GOT3 (cell line): ENCODE measurements around the gene RXRA.

Source experiments
- DNase-seq: peaks from one replicate; lab custom pipeline; 2025; ENCODE audit warnings: mixed read lengths; lab: John Stamatoyannopoulos, UW

The RXRA gene

DNA sequence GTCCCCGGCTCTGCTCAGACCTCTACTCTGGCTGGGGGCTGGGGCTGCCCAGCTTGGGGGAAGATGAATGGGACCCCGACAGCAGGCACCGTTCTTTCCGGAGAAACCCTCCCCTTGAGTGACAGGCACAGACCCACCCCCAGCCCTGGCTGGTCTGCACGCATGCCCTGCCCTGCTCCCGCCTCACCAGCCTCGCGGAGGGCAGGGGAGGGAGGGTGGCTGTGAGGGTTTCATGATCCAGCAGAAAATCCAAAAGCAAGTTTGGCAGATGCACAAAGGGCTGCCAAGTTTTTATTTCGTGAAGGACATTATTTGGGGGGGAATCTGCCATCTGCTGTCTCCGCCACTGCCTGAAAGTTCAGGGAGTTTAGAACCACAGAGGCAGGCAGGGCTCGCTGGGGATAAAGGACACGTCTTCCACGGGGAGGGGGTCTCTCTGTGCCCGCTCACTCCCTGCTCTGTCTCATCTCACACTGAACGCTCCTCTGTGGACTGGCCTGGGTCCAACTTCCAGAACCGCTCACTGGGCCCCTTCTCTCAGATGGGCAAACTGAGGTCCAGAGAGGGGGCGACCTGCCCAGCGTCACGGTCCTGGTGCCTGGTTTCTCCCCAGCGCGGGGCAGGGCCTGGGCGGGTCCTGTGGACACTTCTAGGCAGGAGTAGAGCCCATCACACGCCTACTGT is 92.9 kb downstream of the RXRA start:
- no peak for DNase-seq

GRCh38 chr9:134419684-134420076 is 93.4 kb downstream of the RXRA start:
- no peak for DNase-seq

GRCh38 chr9:134420281-134420845 is 94.1 kb downstream of the RXRA start:
- DNase-seq = no peak

DNA sequence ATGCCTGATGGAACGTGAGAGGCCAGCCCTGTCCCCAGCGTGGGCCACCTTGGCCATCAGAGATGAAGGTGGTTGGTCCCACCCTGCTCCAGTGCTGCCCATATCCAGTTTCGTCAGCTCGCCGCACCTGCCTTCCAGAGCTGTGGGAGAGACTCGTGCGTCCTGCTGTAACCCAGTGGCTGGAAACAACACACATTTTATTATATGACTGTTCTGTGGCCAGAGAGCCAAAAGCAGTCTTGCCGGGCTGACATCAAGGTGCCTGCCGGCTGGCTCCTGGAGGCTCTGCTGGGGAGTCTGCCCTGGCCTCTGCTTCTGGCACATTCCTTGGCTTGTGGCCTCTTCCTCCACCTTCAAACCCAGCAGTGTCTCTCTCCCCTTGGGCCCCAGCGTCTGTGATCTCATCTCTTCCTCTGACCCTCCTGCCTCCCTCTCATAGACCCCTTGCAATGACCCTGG is 94.7 kb downstream of the RXRA start:
- no peak for DNase-seq

GRCh38 chr9:134421888-134422287 is 95.6 kb downstream of the RXRA start:
- DNase-seq = no peak

- DNase-seq = no peak
These were observed 96.2 kb downstream of the RXRA start for GRCh38 chr9:134422301-134423090.

- DNase-seq = no peak
These were observed 96.9 kb downstream of the RXRA start for GRCh38 chr9:134423166-134423565.

DNA sequence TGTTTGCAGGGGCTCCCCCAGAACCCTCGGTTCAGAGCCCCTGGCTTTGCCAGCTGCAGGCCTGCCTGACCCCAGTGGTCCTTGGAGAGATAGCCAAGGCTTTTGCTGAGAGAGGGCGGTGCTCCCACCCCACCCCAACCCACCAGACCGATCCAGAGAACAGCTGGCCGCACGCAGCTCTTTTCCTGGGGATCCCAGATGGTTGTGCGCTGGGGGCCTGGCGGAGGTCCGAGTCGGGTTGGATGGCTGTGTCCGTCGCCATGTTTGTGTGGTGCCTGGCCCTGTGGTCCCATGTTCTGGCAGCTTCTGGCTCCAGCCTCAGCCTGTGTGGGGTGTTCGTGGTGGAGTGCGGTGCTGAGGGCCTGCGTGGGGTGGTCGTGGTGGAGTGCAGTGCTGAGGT is 97.5 kb downstream of the RXRA start:
- no peak for DNase-seq

DNA sequence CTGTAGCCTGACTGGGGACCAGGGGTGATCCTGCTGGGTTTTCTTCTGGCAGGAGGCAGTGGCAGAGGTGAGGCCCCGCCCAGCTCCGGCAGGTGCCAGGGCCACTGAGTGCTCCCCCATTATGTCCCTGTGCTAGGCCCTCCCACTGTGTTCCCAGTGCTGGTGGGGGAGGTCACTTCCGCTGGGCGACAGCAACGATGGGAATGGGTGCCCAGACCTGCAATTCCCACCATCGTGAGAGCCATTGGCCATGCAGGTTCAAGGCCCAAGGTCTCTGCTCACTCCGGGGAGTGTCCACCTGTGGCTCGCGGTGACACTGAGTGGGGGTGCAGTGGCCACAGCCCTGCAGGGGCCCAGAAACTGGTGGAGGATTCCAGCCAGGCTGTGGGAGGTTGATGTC is 98.6 kb downstream of the RXRA start:
- no peak for DNase-seq

GRCh38 chr9:134425401-134425800 is 99.1 kb downstream of the RXRA start:
- no peak for DNase-seq

DNA sequence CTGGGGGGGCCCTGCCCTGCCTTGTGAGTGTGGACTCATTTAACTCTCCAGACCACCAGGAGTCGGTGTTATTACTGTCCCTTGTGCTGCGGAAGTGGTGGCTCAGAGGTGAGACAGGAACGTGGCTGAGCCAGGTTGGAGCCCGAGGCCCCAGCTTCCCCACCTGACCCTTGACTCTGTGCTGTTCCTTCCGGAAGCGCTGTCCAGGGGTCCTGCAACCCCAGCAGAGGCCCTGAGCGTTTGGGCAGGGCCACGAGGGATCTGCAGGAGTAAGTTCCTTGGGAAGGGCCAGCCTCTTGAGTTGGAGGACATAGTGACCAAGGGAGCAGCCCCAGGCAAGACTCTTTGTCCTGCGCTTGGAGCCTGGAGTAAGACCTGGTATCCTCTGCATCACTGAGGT is 99.6 kb downstream of the RXRA start:
- no peak for DNase-seq

- no peak for DNase-seq
These were observed 100.2 kb downstream of the RXRA start for GRCh38 chr9:134426436-134426835.

DNA sequence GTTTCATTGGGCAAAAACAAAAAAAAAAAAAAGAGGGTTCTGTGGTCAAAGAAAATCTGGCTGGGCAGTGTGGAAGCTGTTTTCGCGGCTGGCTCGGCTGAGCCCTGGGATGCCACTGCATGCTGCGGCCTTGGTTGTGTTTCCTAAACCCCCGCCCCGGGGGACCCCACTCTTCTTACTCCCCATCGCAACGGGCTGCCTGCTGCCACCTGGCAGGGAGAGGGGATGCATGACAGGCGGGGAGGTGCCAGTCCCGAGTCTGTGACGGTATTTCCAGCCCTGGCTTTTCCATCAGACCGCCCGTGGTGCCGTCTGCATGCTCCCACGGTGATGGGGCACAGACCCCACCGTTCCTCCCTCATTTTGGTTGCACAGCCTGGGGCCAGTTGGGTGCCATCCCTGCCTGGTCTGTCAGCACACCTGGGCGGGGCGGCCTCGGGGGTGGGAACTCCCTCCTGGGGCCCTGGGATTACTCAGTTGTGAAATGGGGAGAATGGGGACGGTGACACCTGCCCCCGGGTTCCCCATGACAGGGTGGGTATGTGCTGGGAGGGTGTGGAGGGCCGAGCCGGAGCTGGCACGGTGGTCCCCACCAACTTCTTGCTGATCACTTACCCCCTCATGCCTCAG is 101.0 kb downstream of the RXRA start:
- DNase-seq = no peak

- no peak for DNase-seq
These were observed 102.3 kb downstream of the RXRA start for GRCh38 chr9:134428559-134428958.

- DNase-seq = no peak
These were observed 102.8 kb downstream of the RXRA start for GRCh38 chr9:134429007-134429406.

DNA sequence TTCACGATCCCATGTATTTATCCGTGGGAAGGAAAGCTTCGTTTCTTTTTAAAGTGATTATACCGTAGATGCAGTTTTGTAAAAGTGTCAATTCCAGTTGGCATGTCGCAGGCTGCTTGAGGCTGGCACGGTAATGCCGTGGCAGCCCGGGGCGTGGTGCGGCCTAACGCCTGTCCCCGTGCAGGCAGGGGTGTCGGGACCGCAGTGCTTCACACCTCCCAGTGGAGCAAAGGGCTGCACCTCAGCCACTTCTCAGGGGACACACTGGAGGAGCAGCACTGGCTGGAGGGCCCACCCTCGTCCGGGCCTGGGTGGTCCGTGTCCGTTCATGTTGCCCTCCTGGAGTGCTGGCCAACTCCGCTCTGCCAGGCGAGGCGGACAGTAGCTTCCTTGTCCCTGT is 103.2 kb downstream of the RXRA start:
- no peak for DNase-seq

- no peak for DNase-seq
These were observed 104.8 kb downstream of the RXRA start for GRCh38 chr9:134431095-134431494.

- DNase-seq = no peak
These were observed 105.4 kb downstream of the RXRA start for GRCh38 chr9:134431626-134432025.

GRCh38 chr9:134432471-134432870 is 106.2 kb downstream of the RXRA start:
- DNase-seq = no peak

- DNase-seq = no peak
These were observed 106.8 kb downstream of the RXRA start for GRCh38 chr9:134433101-134433500.

DNA sequence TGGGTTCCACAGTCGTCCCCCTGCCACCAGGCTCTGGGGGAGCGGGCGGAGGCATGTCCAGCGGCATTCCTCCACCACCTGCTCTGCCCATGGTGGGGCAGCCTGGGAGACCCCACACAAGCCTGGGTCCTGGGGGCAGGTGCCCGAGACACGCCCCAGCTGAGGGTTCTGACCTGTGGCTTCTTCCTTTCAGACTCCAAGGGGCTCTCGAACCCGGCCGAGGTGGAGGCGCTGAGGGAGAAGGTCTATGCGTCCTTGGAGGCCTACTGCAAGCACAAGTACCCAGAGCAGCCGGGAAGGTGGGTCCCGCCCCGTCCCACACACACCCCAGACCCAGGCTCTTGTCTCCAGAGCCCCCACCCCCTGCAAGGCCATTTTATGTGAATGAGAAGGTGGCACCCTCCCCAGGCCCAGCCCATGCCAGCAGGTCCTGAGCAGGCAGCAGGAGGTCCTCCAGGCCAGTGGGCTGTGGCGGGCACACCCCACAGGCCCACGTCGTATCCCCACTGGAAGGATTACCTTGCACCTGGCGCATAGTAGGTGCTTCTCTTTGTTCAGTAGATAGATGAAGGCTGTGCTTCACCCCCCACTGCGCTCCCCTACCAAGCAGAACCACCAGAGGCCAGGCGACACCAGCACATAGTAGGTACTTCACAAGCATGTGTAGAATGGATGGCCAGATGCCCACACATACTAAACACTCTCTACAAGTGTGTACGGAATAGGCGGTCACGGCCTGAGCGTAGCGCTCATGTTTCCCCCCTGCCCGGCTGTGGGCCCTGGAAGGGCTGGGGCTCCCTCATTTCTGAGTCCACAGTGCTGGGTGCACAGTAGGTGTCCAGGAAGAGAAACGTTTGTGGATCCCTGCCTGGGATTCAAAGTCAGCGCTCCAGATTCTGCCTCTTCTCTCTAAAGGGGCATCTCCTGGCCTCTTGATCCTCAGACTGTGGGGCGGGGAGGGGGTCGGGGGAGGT is 107.9 kb downstream of the RXRA start:
- no peak for DNase-seq
